PFSK-1 (cell line): Measurements from ENCODE around the gene COL13A1.

Experiments used
- FOXP2 ChIP-seq: optimal IDR thresholded peaks from 2 replicates; pipeline ENCODE3; 2011; ENCODE audit warnings: borderline replicate concordance, control low read depth, inconsistent platforms; ENCODE audit not compliant: insufficient read depth; ENCODE audit errors: extremely low read length, extremely low read depth
- POLR2AphosphoS5 ChIP-seq: IDR thresholded peaks from 2 replicates; pipeline ENCODE4 v1.6.1; 2012; ENCODE audit warnings: low read depth, mild to moderate bottlenecking, control low read depth, low read length, moderate library complexity
- REST ChIP-seq, 2 experiments: IDR thresholded peaks; 2 replicates each; pipeline versions ENCODE4 v1.6.1 to v1.8.0; 2011 to 2012; ENCODE audit warnings: low read depth in 2 of 2, low read length in 2 of 2, control low read depth in 1 of 2, inconsistent platforms in 1 of 2, mild to moderate bottlenecking in 1 of 2, moderate library complexity in 1 of 2; ENCODE audit not compliant: insufficient read depth in 1 of 2
- SIN3A ChIP-seq: IDR thresholded peaks from 2 replicates; pipeline ENCODE4 v1.6.1; 2012; ENCODE audit warnings: mild to moderate bottlenecking, low read length, moderate library complexity, borderline replicate concordance; ENCODE audit not compliant: insufficient read depth
- TAF1 ChIP-seq: IDR thresholded peaks from 2 replicates; pipeline ENCODE4 v1.6.1; 2012; ENCODE audit warnings: low read length, control low read depth, borderline replicate concordance; ENCODE audit not compliant: insufficient read depth

COL13A1 gene

GRCh38 chr10:69892816-69893215 lies 91.1 kb downstream of the COL13A1 start:
- TF ChIP-seq REST (IDR thresholded peaks at IDR 0.05; ENCODE audit: insufficient read depth in 1 of 2, low read depth in 2 of 2, low read length in 2 of 2) (no peak), TAF1 (no peak), POLR2AphosphoS5 (no peak), SIN3A (no peak), FOXP2 (no peak)

- TF ChIP-seq SIN3A, result no peak
- TF ChIP-seq POLR2AphosphoS5, result no peak
- no peak for TF ChIP-seq TAF1
These were observed 91.7 kb downstream of the COL13A1 start for GRCh38 chr10:69893271-69893900.

- no peak for TF ChIP-seq TAF1
- no peak for TF ChIP-seq POLR2AphosphoS5
- no peak for TF ChIP-seq REST (IDR thresholded peaks at IDR 0.05; ENCODE audit: insufficient read depth in 1 of 2, low read depth in 2 of 2, low read length in 2 of 2)
- no peak for TF ChIP-seq SIN3A
- no peak for TF ChIP-seq FOXP2
These were observed 92.5 kb downstream of the COL13A1 start for GRCh38 chr10:69894156-69894555.

GRCh38 chr10:69895759-69896158 lies 94.1 kb downstream of the COL13A1 start:
- no peak for TF ChIP-seq REST (IDR thresholded peaks at IDR 0.05; ENCODE audit: insufficient read depth in 1 of 2, low read depth in 2 of 2, low read length in 2 of 2)
- TF ChIP-seq FOXP2, result no peak
- TF ChIP-seq TAF1, result no peak
- no peak for TF ChIP-seq POLR2AphosphoS5
- TF ChIP-seq SIN3A, result no peak

- TF ChIP-seq FOXP2 (peak; percentile 31), POLR2AphosphoS5 (no peak)
These were observed 95.0 kb downstream of the COL13A1 start for GRCh38 chr10:69896606-69897231.

GRCh38 chr10:69897432-69897831 lies 95.7 kb downstream of the COL13A1 start:
- TF ChIP-seq FOXP2 (no peak), TAF1 (no peak), REST (IDR thresholded peaks at IDR 0.05; ENCODE audit: insufficient read depth in 1 of 2, low read depth in 2 of 2, low read length in 2 of 2) (no peak), SIN3A (no peak), POLR2AphosphoS5 (no peak)
